Esophagus squamous epithelium (tissue), 4 donors: Measurements from ENCODE around the gene NAT16.

ENCODE experiments used
- CTCF ChIP-seq, 6 experiments: fragments of 450-650 bp in 4 of 6; fragments of 200-600 bp in 2 of 6; sonication (generic) in 2 of 6; IDR thresholded peaks; one replicate each; pipeline ENCODE4 v1.5.1; 2016 to 2019; ENCODE audit warnings: antibody characterized with exemption in 6 of 6, mild to moderate bottlenecking in 4 of 6, moderate library complexity in 4 of 6
- POLR2A ChIP-seq, 4 donors: fragments of 450-650 bp; IDR thresholded peaks; one replicate each; pipeline ENCODE4 v1.6.1; 2017; ENCODE audit warnings: antibody characterized with exemption in 4 of 4, mild to moderate bottlenecking in 4 of 4, moderate library complexity in 3 of 4

GRCh38 chr7:101186844-101187428 lies 6.8 kb upstream of the NAT16 start:
- TF ChIP-seq CTCF (IDR thresholded peaks at IDR 0.05): no peak
- TF ChIP-seq POLR2A (IDR thresholded peaks at IDR 0.05): no peak
